NCI-H1048 (cell line): ENCODE measurements around the gene CPB1.

ENCODE experiments used
- DNase-seq: peaks from one replicate; lab custom pipeline; 2025; lab: John Stamatoyannopoulos, UW

The CPB1 gene

DNA sequence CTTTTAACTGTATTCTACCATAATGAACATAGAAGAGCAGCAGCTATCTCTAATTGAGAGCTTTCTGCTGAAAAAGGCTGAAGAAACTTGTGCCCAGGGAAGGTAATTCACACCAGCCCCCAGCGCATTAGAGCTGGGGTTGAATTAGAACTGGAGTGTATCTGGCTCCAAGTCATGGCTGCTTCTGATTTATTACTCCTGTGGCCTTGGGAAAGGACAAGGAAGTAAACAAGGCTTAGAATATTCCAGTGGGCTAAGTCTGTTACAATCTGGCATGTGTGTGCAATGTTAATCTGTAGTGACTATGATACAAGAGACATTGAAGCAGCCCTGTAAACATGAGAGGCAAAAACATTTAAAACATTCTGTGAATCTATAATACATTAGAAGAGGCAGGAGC lies 55.6 kb downstream of the CPB1 start:
- DNase-seq = no peak

DNA sequence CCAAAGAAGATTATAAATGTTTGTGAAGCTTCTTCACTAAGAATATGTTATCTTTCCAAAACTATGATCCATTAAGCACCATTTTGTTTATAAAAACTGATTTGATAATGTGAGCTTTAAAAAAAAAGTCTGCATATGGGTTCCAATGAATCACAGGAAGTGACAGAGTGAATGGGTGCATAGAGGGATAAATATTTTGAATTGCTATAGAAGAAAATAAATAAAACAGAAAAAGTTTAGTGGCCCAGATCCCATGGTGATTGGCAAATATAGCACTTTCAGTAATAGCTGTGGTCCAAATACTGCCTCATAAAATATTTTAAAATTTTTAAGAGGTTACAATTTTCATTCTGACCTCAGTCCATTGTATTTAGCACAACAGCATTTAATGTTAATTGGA lies 56.6 kb downstream of the CPB1 start:
- no peak for DNase-seq

DNA sequence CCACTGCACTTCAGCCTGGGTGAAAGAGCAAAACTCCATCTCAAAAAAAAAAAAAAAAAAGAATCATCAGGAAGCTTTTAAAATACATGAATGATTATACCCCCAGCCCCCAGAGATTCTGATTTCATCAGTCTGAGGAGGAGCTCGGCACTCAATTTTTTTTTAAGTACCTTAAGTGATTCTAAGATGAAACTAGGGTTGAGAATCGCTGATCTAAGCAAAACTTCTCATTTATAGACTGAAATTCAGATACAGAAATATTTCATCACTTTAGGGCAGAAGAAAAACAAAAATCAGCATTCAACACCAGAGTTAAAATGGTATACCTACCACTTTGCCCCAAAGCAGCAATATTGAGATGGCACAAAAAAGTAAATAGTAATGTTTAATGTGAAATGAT lies 62.2 kb downstream of the CPB1 start:
- no peak for DNase-seq

DNA sequence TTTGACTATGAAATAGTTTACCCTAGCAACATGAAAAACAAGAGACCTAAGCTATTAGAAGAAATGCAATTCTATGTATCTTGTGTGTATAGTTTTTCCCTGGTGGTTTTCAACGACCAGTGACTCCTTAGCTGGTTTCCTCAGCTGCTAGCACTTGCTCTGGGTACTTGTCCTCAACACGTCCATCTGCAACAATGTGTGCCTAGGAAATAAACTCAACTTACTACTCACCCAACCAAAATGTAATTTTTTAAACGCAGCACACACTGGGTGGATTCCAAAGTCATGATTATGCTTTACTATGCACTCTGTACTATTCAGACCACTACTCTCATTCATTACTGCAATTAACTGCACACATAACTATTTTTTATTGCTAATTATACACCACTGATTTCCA lies 68.5 kb downstream of the CPB1 start:
- DNase-seq = no peak

DNA sequence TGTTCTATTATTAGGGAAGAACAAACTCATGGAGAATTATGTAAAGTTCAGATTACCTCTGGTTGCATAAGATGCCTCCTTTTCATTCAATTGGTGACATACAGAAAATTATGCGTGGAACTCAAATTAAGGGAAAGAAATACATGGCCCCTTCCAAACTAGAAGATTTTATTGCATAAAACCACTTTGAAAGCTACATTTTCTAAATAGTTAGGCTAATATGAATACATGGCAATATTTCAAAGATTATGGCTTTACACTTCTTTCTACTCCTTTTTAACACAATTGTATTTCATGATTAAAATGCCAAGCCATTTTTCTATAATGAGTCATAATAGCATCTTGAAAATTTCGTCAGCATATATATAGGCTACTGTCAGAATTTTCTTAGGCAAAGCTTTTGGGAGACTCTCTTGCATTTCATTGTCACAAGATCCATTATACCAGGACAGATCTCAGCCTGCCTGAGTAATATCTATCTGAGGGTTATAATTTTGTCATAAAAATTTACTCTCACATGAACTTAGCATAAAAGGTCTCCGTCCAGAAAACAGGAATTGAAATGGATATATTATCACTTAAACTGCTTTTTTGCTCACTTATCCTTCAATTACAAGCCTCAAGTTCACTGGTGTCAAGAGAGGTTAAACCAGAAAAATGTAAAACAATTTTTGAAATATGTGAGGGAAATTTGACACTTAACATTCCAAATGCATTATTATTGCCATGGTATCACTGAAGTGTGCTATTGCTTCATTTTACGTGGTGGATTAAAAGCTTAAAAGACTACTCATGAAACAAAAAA lies 74.6 kb downstream of the CPB1 start:
- no peak for DNase-seq

DNA sequence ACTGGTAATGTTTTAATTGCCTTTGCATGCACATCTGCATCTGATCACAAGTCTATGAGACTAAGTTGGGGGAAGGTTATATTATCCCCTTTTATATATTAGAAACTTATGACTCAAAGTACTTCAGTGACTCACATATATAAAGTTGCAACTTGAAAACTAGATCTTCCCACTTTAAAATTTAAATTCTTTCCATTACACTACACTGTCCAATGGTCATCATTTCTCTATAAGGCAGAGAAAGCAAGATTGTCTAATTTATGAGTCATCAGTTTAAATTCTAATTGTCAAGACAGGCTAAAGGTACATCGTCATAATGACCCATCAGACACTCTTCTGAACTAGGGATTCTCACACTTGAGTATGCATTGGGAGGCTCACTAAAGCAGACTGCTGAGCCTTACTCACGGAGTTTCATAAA lies 75.4 kb downstream of the CPB1 start:
- no peak for DNase-seq

DNA sequence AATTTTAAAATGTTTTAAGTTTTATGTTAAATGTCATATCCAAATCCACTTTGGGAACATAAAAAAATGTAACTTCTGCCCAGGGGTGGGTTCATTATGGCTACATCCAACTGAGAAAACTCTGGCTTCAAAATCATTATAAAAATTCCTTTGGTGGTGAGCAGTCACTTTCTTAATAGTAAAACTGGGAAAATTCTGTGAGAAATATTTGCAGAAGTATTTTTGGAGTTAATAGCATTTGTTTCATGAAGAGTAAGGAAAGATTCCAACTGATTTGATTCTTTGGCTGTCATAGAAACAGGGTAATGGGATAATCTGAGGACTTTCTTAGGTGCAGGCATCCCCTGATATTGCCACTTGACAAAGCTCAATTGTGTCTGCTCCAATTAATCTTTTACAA lies 76.3 kb downstream of the CPB1 start:
- no peak for DNase-seq

DNA sequence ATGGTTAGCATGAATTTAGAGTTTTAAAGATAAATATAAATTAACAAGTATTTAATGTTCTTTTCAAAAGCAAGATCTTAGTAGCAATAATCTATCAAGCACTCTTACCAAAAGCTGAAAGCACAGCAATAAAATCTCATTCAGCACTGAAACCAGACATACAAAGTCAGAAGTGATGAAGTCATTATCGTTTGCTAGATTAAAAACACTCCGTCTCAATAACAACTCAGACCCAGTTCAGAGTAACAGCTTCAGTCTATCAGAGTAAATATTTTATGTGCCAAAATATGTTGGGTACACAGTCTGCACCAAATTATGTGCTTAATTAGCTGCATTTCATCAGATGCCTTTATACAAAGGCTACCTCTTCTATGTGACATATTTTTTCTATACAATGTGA lies 79.1 kb downstream of the CPB1 start:
- DNase-seq = no peak
